DND-41 (cell line): Measurements from ENCODE around the gene CCNO.
A peak's percentile ranks its signal among the peaks of the same experiment; 100 is the strongest.

Source experiments
- ATAC-seq: fragments of 200-7000 bp; cut with Tn5 transposase; 3 replicates; pipeline ENCODE4 v1.9.1; 2021; ENCODE audit warnings: low read depth; ENCODE audit not compliant: insufficient read depth
- DNase-seq: peaks from one replicate; pipeline ENCODE4 v3.0.0-alpha.2; 2020
- H2AFZ ChIP-seq: 2 replicates; pipeline ENCODE4 v1.6.0; 2012; ENCODE audit warnings: low read depth, low read length
- H3K27ac ChIP-seq: 2 replicates; pipeline ENCODE4 v1.5.1; 2012; ENCODE audit warnings: low read length, inconsistent platforms
- H3K27me3 ChIP-seq: fragments of 200-600 bp; sonication (generic); 2 replicates; pipeline ENCODE4 v1.6.0; 2012; ENCODE audit warnings: low read length, mild to moderate bottlenecking, inconsistent platforms; ENCODE audit not compliant: insufficient read depth, poor library complexity
- H3K36me3 ChIP-seq: 2 replicates; pipeline ENCODE4 v1.5.1; 2012; ENCODE audit warnings: low read length, inconsistent platforms; ENCODE audit not compliant: insufficient read depth
- H3K4me1 ChIP-seq: 2 replicates; pipeline ENCODE4 v1.5.1; 2012; ENCODE audit warnings: mild to moderate bottlenecking, low read length; ENCODE audit not compliant: insufficient read depth
- H3K4me2 ChIP-seq: 2 replicates; pipeline ENCODE4 v1.6.0; 2012; ENCODE audit warnings: mild to moderate bottlenecking, moderate library complexity, low read length, inconsistent platforms; ENCODE audit not compliant: insufficient read depth
- H3K4me3 ChIP-seq, 2 experiments: fragments of 200-600 bp in 1 of 2; shearing (Covaris generic) in 1 of 2; 2 replicates each; pipeline ENCODE4 v1.5.1; 2012 to 2016; ENCODE audit warnings: inconsistent platforms in 2 of 2, low read length in 2 of 2, mild to moderate bottlenecking in 2 of 2, low read depth in 1 of 2, moderate library complexity in 1 of 2
- H3K79me2 ChIP-seq: 2 replicates; pipeline ENCODE4 v1.6.0; 2012; ENCODE audit warnings: low read length, inconsistent platforms; ENCODE audit not compliant: insufficient read depth
- H3K9ac ChIP-seq: 2 replicates; pipeline ENCODE4 v1.6.0; 2012; ENCODE audit warnings: low read depth, mild to moderate bottlenecking, inconsistent platforms, low read length, moderate library complexity
- H3K9me3 ChIP-seq: 2 replicates; pipeline ENCODE4 v1.5.1; 2012; ENCODE audit warnings: low read length, moderate library complexity, mild to moderate bottlenecking, inconsistent platforms; ENCODE audit not compliant: insufficient read depth, severe bottlenecking
- H4K20me1 ChIP-seq: 2 replicates; pipeline ENCODE4 v1.6.0; 2012; ENCODE audit warnings: low read length; ENCODE audit not compliant: insufficient read depth
- CTCF ChIP-seq: IDR thresholded peaks from 2 replicates; pipeline ENCODE4 v1.5.1; 2012; ENCODE audit warnings: borderline replicate concordance, low read length, moderate library complexity, mild to moderate bottlenecking; ENCODE audit not compliant: poor library complexity, severe bottlenecking; ENCODE audit errors: extremely low read depth
- EZH2 ChIP-seq: IDR thresholded peaks from 3 replicates; pipeline ENCODE4 v1.6.1; 2012; ENCODE audit warnings: borderline replicate concordance, low read depth, mild to moderate bottlenecking, moderate library complexity, low read length, inconsistent platforms; ENCODE audit not compliant: severe bottlenecking

CCNO gene

GRCh38 chr5:55236800-55237199 lies 3.4 kb upstream of the CCNO start:
- ATAC-seq = no peak
- no peak overlapping the region for H3K4me3 ChIP-seq
- peaks cover 17% of the 10 kb centered on the region for H3K4me1 ChIP-seq
- no peaks in the 10 kb centered on the region for H3K9me3 ChIP-seq
- no peaks in the 10 kb centered on the region for H3K36me3 ChIP-seq
- TF ChIP-seq CTCF = no peak
- no peak for TF ChIP-seq EZH2
- H4K20me1 ChIP-seq = peaks cover 4% of the 10 kb centered on the region
- H2AFZ ChIP-seq = no peak overlapping the region
- no peak overlapping the region for H3K4me2 ChIP-seq
- no peak overlapping the region for H3K27ac ChIP-seq
- no peak overlapping the region for H3K9ac ChIP-seq
- H3K79me2 ChIP-seq = no peaks in the 10 kb centered on the region
- no peak for DNase-seq
- H3K27me3 ChIP-seq = peaks cover 30% of the 10 kb centered on the region

- Histone ChIP-seq H3K27me3 (peaks cover 35% of the 10 kb centered on the region), H4K20me1 (peaks cover 6% of the 10 kb centered on the region), H2AFZ (no peak overlapping the region; the same call in 1 of the 2 replicates), H3K4me2 (peak overlapping the region; percentile 67), H3K27ac (no peak overlapping the region), H3K36me3 (no peaks in the 10 kb centered on the region), H3K9ac (peak overlapping the region; percentile 31; the same call in 1 of the 2 replicates), H3K79me2 (no peaks in the 10 kb centered on the region), H3K4me1 (peaks cover 17% of the 10 kb centered on the region), H3K9me3 (no peaks in the 10 kb centered on the region), H3K4me3 (peak overlapping the region in 1 of 2 experiments; percentile 49; a peak in 2 of 4 replicates)
- ATAC-seq (no peak), DNase-seq (no peak)
- no peak for TF ChIP-seq EZH2
- no peak for TF ChIP-seq CTCF
Measured at GRCh38 chr5:55234121-55234700, 803 bp upstream of the CCNO start.

- peaks cover 6% of the 10 kb centered on the region for H4K20me1 ChIP-seq
- H3K4me1 ChIP-seq = peaks cover 17% of the 10 kb centered on the region
- ATAC-seq (no peak), DNase-seq (no peak)
- no peak overlapping the region for H3K9ac ChIP-seq
- H3K79me2 ChIP-seq = no peaks in the 10 kb centered on the region
- H3K4me2 ChIP-seq = peak overlapping the region; percentile 67
- peak overlapping the region in 1 of 2 experiments; percentile 49; a peak in 2 of 4 replicates for H3K4me3 ChIP-seq
- no peaks in the 10 kb centered on the region for H3K36me3 ChIP-seq
- H3K27me3 ChIP-seq = peaks cover 52% of the 10 kb centered on the region
- no peak overlapping the region for H3K27ac ChIP-seq
- no peak overlapping the region for H2AFZ ChIP-seq
- H3K9me3 ChIP-seq = no peaks in the 10 kb centered on the region
- no peak for TF ChIP-seq CTCF
Measured at GRCh38 chr5:55232271-55232984, 980 bp downstream of the CCNO start.
